D721Med (cell line): ENCODE results near the gene TBX3.
"Not testable (repeated sequence)": the region's sequence is repeated elsewhere in the genome, so short reads cannot be mapped to it uniquely, and the experiment has no call there.

Experiments
- DNase-seq: peaks from one replicate; pipeline ENCODE4 v3.0.0; 2011; ENCODE audit warnings: low spot score; ENCODE audit not compliant: insufficient read length
- FAIRE-seq: peaks from 2 replicates; lab custom pipeline; 2011; peaks lifted over from hg19 to GRCh38; lab: Jason Lieb, UNC
- TF ChIP-seq, protein P1 (sequence below): IDR thresholded peaks from 2 replicates; pipeline ENCODE4 v1.5.1; 2012; ENCODE audit warnings: mild to moderate bottlenecking, control low read depth; ENCODE audit not compliant: insufficient read depth; ENCODE audit errors: missing control alignments

Gene TBX3

DNA sequence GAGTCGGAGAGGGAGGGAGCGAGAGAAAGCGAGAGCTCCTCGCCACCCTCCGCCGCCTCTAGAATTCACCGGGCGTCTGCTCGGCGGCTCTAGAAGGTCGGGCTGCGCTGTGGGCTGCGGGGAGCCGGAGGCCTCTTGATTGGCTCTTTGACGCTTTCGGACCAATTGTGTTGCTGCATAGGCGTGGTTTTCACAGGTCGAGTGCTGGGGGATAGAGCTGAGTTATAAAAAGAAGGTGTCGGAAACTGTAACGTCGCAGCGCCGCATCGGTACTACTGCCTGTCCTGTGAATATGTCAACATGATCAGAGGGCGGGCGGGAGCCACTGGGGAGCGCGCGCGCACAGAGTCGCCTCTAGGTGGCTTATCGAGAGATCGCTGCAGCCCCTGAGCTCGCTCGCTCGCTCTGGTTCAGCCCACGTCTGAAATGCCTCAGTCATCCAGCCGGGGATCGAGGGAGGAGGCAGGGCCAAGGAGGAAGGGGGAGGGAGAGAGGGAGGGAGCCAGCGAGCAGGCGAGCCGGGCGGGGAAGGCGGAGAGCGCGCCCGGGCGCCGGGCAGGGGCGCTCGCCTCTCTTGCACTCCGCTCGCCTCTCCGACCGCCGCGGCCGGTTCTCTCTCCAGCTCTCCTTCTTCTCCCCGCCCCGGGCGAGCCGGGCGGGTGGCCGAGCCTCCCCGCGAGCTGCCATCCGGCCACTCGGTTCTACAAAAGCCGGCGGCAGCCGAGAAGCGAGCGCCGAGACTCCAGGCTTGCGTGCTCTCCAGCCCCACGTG lies at the start of gene TBX3:
Gene TBX3 (minus strand): TSS at position 78 of the 772 bp plus-strand sequence. CDS start 975 bp downstream, outside the sequence.
- FAIRE-seq (no peak), DNase-seq (peak; percentile 39)
- TF ChIP-seq, protein P1, sequence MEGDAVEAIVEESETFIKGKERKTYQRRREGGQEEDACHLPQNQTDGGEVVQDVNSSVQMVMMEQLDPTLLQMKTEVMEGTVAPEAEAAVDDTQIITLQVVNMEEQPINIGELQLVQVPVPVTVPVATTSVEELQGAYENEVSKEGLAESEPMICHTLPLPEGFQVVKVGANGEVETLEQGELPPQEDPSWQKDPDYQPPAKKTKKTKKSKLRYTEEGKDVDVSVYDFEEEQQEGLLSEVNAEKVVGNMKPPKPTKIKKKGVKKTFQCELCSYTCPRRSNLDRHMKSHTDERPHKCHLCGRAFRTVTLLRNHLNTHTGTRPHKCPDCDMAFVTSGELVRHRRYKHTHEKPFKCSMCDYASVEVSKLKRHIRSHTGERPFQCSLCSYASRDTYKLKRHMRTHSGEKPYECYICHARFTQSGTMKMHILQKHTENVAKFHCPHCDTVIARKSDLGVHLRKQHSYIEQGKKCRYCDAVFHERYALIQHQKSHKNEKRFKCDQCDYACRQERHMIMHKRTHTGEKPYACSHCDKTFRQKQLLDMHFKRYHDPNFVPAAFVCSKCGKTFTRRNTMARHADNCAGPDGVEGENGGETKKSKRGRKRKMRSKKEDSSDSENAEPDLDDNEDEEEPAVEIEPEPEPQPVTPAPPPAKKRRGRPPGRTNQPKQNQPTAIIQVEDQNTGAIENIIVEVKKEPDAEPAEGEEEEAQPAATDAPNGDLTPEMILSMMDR: peak; percentile 30

DNA sequence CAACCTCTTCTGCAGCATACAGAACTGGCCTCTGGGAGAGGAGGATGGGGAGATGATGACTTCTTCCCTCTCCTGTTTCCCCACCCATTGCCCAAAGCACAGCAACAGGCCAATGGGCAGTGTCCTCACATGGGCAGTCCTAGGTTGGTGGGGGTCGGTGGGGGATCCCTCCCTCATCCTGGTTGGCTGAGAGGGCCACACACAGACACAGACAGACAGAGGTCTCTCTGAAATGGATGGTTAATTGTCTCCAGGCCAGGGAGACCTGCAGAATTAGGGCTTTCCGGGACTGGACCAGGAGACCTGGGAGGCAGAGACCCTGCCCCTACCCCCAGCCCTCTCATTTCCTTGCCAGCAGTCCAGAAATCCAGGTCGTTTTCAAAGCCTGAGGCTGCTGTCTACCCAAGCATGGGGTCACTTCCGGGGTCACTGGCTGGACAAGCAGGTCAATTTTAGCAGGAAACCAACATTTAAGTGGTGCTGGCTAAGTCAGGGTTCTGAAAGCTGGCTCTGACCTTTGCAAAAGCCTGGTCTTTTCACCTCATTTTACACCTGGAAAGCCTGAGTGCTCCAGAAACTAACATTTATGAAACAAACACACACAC lies 48.6 kb upstream of the TBX3 start:
- FAIRE-seq (no peak), DNase-seq (no peak)
- TF ChIP-seq, protein P1: no peak

GRCh38 chr12:114729731-114730130 lies 45.8 kb upstream of the TBX3 start:
- TF ChIP-seq, protein P1: no peak
- DNase-seq: no peak
- FAIRE-seq: no peak

DNA sequence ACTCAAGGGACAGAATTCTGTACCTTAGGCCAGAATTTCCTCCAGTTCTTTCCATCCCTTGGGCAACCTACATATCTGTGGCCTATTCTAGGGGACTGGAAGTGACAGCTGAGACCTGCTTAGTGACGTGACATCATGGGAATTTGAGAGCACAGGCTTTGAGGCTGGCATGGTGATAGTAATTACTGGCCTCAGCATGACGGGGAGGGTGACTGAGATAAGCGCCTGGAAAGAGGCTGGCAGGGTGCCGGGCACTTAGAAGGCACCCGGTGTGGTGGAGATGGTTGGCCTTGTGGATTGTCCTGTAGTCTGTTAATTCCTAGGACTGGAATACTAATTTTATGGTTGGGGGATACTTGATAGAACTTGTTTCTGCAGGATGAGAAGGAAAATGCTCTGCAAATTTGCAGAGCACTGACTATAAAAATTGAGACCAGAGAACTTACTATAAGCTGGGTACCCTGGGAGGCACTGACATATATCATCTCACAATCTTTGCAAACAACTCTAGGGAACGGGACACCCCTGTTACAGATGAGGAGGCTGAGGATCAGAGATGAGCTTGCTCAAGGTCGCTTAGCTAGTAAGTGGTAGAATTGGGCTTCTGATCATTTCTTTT lies 42.2 kb upstream of the TBX3 start:
- TF ChIP-seq, protein P1: no peak
- FAIRE-seq (no peak), DNase-seq (no peak)

DNA sequence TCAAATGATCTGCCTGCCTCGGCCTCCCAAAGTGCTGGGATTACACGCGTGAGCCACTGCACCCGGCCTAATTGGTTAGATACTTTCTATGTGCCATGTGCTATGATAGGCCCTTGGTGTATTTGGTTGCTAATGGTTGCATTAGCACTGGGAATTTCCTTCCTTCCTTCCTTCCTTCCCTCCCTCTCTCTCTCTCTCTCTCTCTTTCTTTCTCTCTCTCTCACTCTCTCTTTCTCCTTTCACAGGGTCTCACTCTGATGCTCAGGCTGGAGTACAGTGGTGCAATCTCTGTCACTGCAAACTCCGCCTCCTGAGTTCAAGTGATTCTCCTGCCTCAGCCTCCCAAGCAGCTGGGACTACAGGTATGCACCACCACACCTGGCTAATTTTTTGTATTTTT lies 38.2 kb upstream of the TBX3 start:
- DNase-seq, FAIRE-seq: not testable (repeated sequence)

GRCh38 chr12:114721266-114721665 lies 37.3 kb upstream of the TBX3 start:
- TF ChIP-seq, protein P1: no peak
- FAIRE-seq (no peak), DNase-seq (no peak)

DNA sequence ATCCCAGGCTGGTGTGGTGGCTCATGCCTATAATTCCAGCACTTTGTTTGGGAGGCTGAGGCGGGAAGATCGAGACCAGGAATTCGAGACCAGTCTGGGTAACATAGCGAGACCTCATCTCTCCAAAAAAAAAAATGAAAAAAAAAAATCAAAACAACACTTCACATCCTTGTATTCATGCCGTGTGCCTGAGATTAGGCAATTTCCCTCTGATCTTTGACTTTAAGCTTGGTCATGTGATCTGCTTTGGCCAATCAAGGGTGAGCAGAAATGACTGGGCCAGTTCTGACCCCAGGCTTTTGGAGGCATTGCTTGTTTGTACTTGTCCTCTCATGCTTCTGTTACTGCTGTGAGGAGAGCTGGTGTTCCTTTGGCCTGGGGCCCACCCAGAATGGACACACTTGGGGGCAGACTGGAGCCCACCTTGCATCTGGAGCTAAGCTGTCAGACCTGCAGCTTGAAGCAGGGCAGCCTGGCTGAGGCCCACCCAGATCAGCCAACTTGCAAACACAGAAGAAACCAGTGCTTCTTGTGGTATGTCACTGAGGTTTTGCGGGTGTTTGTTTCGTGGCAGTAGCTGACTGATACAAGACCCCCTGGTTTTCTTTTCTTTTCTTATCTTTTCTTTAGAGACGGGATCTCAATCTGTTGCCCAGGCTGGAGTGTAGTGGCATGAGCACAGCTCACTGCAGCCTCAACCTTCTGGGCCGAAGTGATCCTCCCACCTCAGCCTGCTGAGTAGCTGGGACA lies 29.7 kb upstream of the TBX3 start:
- TF ChIP-seq, protein P1: no peak
- no peak for DNase-seq
- no peak for FAIRE-seq
